ENCODE measurements around the gene LIAS. TPM values are rescaled to one million over a fixed set of nuclear protein-coding genes. Genes with fewer than 3 reads are reported as not detected.

Gene LIAS
- total and polyA plus RNA-seq, 10 of the 15 experiments (the other 5 are each of a cell fraction or from before 2014, with no cell fraction given) = 17.9 to 32.3 (median 26.4) TPM

DNA sequence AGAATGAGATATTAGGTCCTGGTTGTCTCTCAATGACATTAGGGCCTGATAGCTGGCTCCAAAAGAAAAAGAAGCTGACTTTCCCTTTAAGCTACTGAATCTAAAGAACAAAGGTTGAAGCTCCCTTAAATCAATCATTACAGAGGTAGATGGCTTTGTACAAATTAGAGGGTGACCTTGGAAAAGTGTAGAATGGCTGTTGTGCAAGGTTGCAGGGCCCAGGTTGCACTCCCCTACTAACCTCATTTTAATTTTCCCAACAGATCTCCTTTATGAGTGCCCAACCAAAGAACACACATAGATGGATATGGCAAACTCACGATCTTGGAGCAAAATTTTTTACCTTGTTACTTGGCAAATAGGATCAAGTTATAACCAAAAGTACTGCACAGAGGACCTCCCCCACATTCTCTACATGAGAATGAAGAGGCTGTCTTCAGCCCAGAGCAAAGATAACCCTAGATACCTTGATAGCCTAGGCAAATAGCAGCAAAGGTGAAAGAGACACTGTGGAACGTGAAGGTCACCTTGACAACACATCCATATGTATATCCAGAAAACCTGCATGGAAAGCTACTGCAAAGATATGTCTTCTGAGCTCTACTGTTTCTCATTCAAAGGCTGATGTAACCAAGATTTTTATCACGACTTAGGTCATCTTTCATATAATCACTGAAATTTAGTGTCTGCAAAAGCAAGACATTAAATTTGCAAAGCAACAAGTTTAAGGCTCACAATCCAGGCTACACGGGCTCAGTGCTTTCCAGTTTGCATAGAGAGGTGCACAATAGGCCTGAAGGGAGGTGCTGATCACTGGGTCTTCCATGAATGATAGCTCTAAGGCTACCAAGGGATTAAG lies 29.2 kb upstream of the LIAS start:
- intact Hi-C loops (cut with micrococcal nuclease; ENCODE audit: unreplicated experiment) = loop anchor here (10.0 kb wide), 1 partner anchor 295 kb away; no protein-coding TSS in a partner anchor
- H3K4me1 ChIP-seq (ENCODE audit: control insufficient read depth, insufficient read depth, low read length) = no peaks in the 10 kb centered on the region
- no peak overlapping the region for H3K9ac ChIP-seq (ENCODE audit: control insufficient read depth, insufficient read depth, low read length)
- no peak for ATAC-seq
- DNase-seq (ENCODE audit: low read depth, low spot score) = no peak
- H3K4me2 ChIP-seq (ENCODE audit: control insufficient read depth, insufficient read depth) = no peak overlapping the region
- RAD21 ChIA-PET (ENCODE audit: unreplicated experiment) = interaction anchor here (0.6 kb wide), 1 partner anchor 146 kb away, joined by 3 read pairs; no protein-coding TSS in a partner anchor
- H3K9me3 ChIP-seq (replicated peaks; ENCODE audit: control insufficient read depth, insufficient read depth, low read length) = no peaks in the 10 kb centered on the region
- no peak overlapping the region for H2AFZ ChIP-seq (ENCODE audit: control insufficient read depth, low read depth, low read length)
- in situ Hi-C loops (cut with MboI) = loop anchor here (25.0 kb wide), 1 partner anchor 517 kb away; no protein-coding TSS in a partner anchor
- H3K27me3 ChIP-seq (replicated peaks in 1 of 2; ENCODE audit: control insufficient read depth in 2 of 2, insufficient read depth in 2 of 2, low read length in 1 of 2) = no peaks in the 10 kb centered on the region; a peak in 1 of 4 replicates
- no peak for TF ChIP-seq ZNF24 (IDR thresholded peaks at IDR 0.05)
- TF ChIP-seq BCL3 (IDR thresholded peaks at IDR 0.05; ENCODE audit: borderline replicate concordance, insufficient read depth, low read depth, low read length, poor library complexity, severe bottlenecking) = no peak
- no peak for TF ChIP-seq EED (IDR thresholded peaks at IDR 0.05; ENCODE audit: low read depth)
- no peak for TF ChIP-seq SMAD5 (IDR thresholded peaks at IDR 0.05; ENCODE audit: low read depth)
- no peak for TF ChIP-seq WRNIP1 (IDR thresholded peaks at IDR 0.05; ENCODE audit: borderline replicate concordance, low read depth, low read length)
- TF ChIP-seq BRCA1 (IDR thresholded peaks at IDR 0.05; ENCODE audit: low read depth, low read length) = no peak
- TF ChIP-seq REST (IDR thresholded peaks at IDR 0.05; ENCODE audit: low read depth, low read length) = no peak
- no peak for TF ChIP-seq MEF2B (IDR thresholded peaks at IDR 0.05; ENCODE audit: partially characterized antibody, poor library complexity, severe bottlenecking)
- no peak for TF ChIP-seq BCL11A (IDR thresholded peaks at IDR 0.05; ENCODE audit: low read depth, low read length)
- no peak for TF ChIP-seq MTA3 (IDR thresholded peaks at IDR 0.05; ENCODE audit: borderline replicate concordance, low read length)
- TF ChIP-seq GABPA (IDR thresholded peaks at IDR 0.05; ENCODE audit: low read depth) = no peak
- TF ChIP-seq GATAD2B (conservative IDR thresholded peaks at IDR 0.05; ENCODE audit: low read depth) = no peak
- no peak for TF ChIP-seq RAD21 (IDR thresholded peaks at IDR 0.05; ENCODE audit: insufficient read depth, low read depth, low read length)
- TF ChIP-seq ZBED1 (IDR thresholded peaks at IDR 0.05; ENCODE audit: borderline replicate concordance) = no peak
- TF ChIP-seq ESRRA (IDR thresholded peaks at IDR 0.05; ENCODE audit: low read length) = no peak
- TF ChIP-seq KAT2A (conservative IDR thresholded peaks at IDR 0.05; ENCODE audit: control insufficient read depth, low read depth, low read length) = no peak
- TF ChIP-seq POLR2AphosphoS2 (IDR thresholded peaks at IDR 0.05; ENCODE audit: low read depth, low read length) = no peak
- TF ChIP-seq ZNF384 (IDR thresholded peaks at IDR 0.05; ENCODE audit: borderline replicate concordance, low read depth, low read length) = no peak
- H4K20me1 ChIP-seq (ENCODE audit: control insufficient read depth, insufficient read depth) = no peaks in the 10 kb centered on the region
- 32% methylated on average over 4 of the region's 4 CpGs for WGBS (ENCODE audit: insufficient coverage, insufficient replicate concordance, low lambda C conversion rate, missing lambda C conversion rate)
- BruUV-seq (replicated peaks) = no TSS peak
- FAIRE-seq = no peak
- H3K4me3 ChIP-seq = no peak overlapping the region
- H3K36me3 ChIP-seq (ENCODE audit: control insufficient read depth in 2 of 2, insufficient read depth in 2 of 2, low read length in 1 of 2) = no peaks in the 10 kb centered on the region
- POLR2A ChIA-PET = interaction anchor here (0.7 kb wide), 1 partner anchor 643 kb away, joined by 4 read pairs; no protein-coding TSS in a partner anchor
- no peaks in the 10 kb centered on the region for H3K79me2 ChIP-seq (ENCODE audit: control insufficient read depth, insufficient read depth, low read length)
- H3K27ac ChIP-seq (ENCODE audit: control insufficient read depth, insufficient read depth) = no peak overlapping the region
- CTCF ChIA-PET = interaction anchor here (0.7 kb wide), 1 partner anchor 9 kb away, joined by 3 read pairs; no protein-coding TSS in a partner anchor
- SMC1A ChIA-PET (ENCODE audit: uncharacterized antibody, unreplicated experiment) = interaction anchor here (1.5 kb wide), 1 partner anchor 22 kb away, joined by 3 read pairs; no protein-coding TSS in a partner anchor

Measured in GM12878 (cell line).